Esophagus squamous epithelium (tissue), 4 donors: ENCODE results near the gene HMGCS1.

Experiments used
- POLR2A ChIP-seq, 4 donors: fragments of 450-650 bp; IDR thresholded peaks; one replicate each; pipeline ENCODE4 v1.6.1; 2017; ENCODE audit warnings: antibody characterized with exemption in 4 of 4, mild to moderate bottlenecking in 4 of 4, moderate library complexity in 3 of 4
- TF ChIP-seq, protein P1 (sequence below), 6 experiments: fragments of 450-650 bp in 4 of 6; fragments of 200-600 bp in 2 of 6; sonication (generic) in 2 of 6; IDR thresholded peaks; one replicate each; pipeline ENCODE4 v1.5.1; 2016 to 2019; ENCODE audit warnings: antibody characterized with exemption in 6 of 6, mild to moderate bottlenecking in 4 of 6, moderate library complexity in 4 of 6

DNA sequence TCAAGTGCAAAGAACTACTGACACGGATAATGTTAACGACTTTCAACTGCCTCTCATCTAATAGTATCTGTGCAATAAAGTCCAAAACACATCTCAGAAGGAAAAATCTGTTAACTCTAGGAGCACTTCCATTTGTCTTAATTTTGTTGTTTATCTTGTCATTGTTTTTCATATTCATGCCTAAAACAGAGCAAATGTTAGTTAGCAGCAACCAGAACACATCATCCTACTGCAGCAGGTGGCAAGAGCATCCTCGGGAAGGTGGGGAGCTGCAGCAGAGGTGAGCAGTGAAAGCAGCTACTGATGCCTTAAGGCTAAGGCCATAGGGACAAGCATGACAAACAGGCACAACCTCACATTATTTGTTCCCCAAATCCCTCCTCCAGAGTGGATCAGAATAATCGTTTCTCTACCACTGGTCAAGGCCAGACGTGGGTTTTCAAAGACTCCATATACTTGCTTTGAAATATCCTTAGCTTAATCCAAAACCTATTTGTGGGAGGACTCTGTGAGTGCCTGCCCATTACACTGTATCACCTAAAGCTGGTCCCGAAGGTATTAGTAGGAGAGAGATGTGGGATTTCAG lies 1.0 kb downstream of the HMGCS1 start:
- TF ChIP-seq, protein P1, sequence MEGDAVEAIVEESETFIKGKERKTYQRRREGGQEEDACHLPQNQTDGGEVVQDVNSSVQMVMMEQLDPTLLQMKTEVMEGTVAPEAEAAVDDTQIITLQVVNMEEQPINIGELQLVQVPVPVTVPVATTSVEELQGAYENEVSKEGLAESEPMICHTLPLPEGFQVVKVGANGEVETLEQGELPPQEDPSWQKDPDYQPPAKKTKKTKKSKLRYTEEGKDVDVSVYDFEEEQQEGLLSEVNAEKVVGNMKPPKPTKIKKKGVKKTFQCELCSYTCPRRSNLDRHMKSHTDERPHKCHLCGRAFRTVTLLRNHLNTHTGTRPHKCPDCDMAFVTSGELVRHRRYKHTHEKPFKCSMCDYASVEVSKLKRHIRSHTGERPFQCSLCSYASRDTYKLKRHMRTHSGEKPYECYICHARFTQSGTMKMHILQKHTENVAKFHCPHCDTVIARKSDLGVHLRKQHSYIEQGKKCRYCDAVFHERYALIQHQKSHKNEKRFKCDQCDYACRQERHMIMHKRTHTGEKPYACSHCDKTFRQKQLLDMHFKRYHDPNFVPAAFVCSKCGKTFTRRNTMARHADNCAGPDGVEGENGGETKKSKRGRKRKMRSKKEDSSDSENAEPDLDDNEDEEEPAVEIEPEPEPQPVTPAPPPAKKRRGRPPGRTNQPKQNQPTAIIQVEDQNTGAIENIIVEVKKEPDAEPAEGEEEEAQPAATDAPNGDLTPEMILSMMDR (IDR thresholded peaks at IDR 0.05): no peak
- no peak for TF ChIP-seq POLR2A (IDR thresholded peaks at IDR 0.05)
